CD14-positive monocyte (primary cell): ENCODE measurements around the gene ANO5. TPM values are rescaled to one million over a fixed set of nuclear protein-coding genes. Genes with fewer than 3 reads are reported as not detected.
A peak's percentile ranks its signal among the peaks of the same experiment; 100 is the strongest.

Experiments
- DNase-seq, 3 donors: peaks; one replicate each; pipeline ENCODE4 v3.0.0-alpha.2; 2011 to 2022
- H2AFZ ChIP-seq: 2 replicates; pipeline ENCODE4 v1.6.0; 2012; ENCODE audit warnings: mild to moderate bottlenecking, low read depth, low read length, inconsistent platforms; ENCODE audit not compliant: insufficient read depth, poor library complexity, severe bottlenecking
- H3K27ac ChIP-seq, 2 donors: 1 replicate in 1 of 2; 2 replicates in 1 of 2; pipeline ENCODE4 v1.5.1; 2012 to 2013; ENCODE audit warnings: low read length in 2 of 2, control low read depth in 1 of 2, inconsistent platforms in 1 of 2, low read depth in 1 of 2, mild to moderate bottlenecking in 1 of 2
- H3K27me3 ChIP-seq, 2 donors: one replicate each; pipeline versions ENCODE4 v1.6.0 to v1.6.1; 2011 to 2013; ENCODE audit warnings: low read length in 2 of 2; ENCODE audit not compliant: control insufficient read depth in 2 of 2, insufficient read depth in 2 of 2
- H3K36me3 ChIP-seq, 2 donors: replicated peaks in 1 of 2; 1 replicate in 1 of 2; 2 replicates in 1 of 2; pipeline versions ENCODE4 v1.5.1 to v1.6.1; 2012 to 2013; ENCODE audit warnings: low read length in 2 of 2, control low read depth in 1 of 2, inconsistent platforms in 1 of 2, mild to moderate bottlenecking in 1 of 2; ENCODE audit not compliant: insufficient read depth in 2 of 2, control insufficient read depth in 1 of 2
- H3K4me1 ChIP-seq, 2 donors: 1 replicate in 1 of 2; 2 replicates in 1 of 2; pipeline versions ENCODE4 v1.5.1 to v1.6.1; 2012 to 2013; ENCODE audit warnings: low read length in 2 of 2, control low read depth in 1 of 2, inconsistent platforms in 1 of 2, mild to moderate bottlenecking in 1 of 2, moderate library complexity in 1 of 2; ENCODE audit not compliant: insufficient read depth in 2 of 2, control insufficient read depth in 1 of 2
- H3K4me2 ChIP-seq: replicated peaks from 2 replicates; pipeline ENCODE3; 2012; ENCODE audit warnings: low read length, moderate library complexity, mild to moderate bottlenecking; ENCODE audit not compliant: poor library complexity, severe bottlenecking; ENCODE audit errors: extremely low read depth
- H3K4me3 ChIP-seq, 3 experiments: fragments of 200-600 bp in 1 of 3; sonication (generic) in 1 of 3; replicated peaks in 1 of 3; 1 replicate in 2 of 3; 2 replicates in 1 of 3; pipeline ENCODE4 v1.5.1; 2011 to 2013; ENCODE audit warnings: low read length in 3 of 3, mild to moderate bottlenecking in 3 of 3, control low read depth in 2 of 3, low read depth in 2 of 3, inconsistent platforms in 1 of 3, moderate library complexity in 1 of 3
- H3K79me2 ChIP-seq: 2 replicates; pipeline ENCODE4 v1.6.0; 2012; ENCODE audit warnings: mild to moderate bottlenecking, control low read depth, inconsistent platforms, low read length, moderate library complexity; ENCODE audit not compliant: insufficient read depth
- H3K9ac ChIP-seq: 2 replicates; pipeline ENCODE4 v1.6.0; 2017; ENCODE audit warnings: low read length, mild to moderate bottlenecking; ENCODE audit not compliant: insufficient read depth, poor library complexity, severe bottlenecking
- H3K9me3 ChIP-seq, 2 donors: replicated peaks in 1 of 2; 1 replicate in 1 of 2; 2 replicates in 1 of 2; pipeline versions ENCODE4 v1.5.1 to v1.6.1; 2012 to 2013; ENCODE audit warnings: low read length in 2 of 2, control low read depth in 1 of 2; ENCODE audit not compliant: control insufficient read depth in 1 of 2, insufficient read depth in 1 of 2
- H4K20me1 ChIP-seq: 2 replicates; pipeline ENCODE4 v1.6.0; 2012; ENCODE audit warnings: mild to moderate bottlenecking, low read length, control low read depth, moderate library complexity; ENCODE audit not compliant: insufficient read depth
- H3K27ac Mint-ChIP-seq, 7 donors: one replicate each; pipeline ENCODE4 v1.8.0; 2020; ENCODE audit warnings: mild to moderate bottlenecking in 7 of 7, mixed read lengths in 7 of 7, moderate library complexity in 6 of 7, inconsistent platforms in 2 of 7
- H3K27me3 Mint-ChIP-seq, 3 donors: one replicate each; pipeline ENCODE4 v1.8.0; 2021 to 2022; ENCODE audit warnings: low read depth in 3 of 3, mild to moderate bottlenecking in 3 of 3, mixed read lengths in 3 of 3, moderate library complexity in 3 of 3, inconsistent platforms in 1 of 3
- H3K36me3 Mint-ChIP-seq, 2 donors: one replicate each; pipeline ENCODE4 v1.8.0; 2020; ENCODE audit warnings: mixed read lengths in 2 of 2, inconsistent platforms in 1 of 2, mild to moderate bottlenecking in 1 of 2
- H3K4me1 Mint-ChIP-seq: one replicate; pipeline ENCODE4 v1.8.0; 2020; ENCODE audit warnings: mild to moderate bottlenecking, mixed read lengths
- H3K4me3 Mint-ChIP-seq, 2 donors: one replicate each; pipeline ENCODE4 v1.8.0; 2020; ENCODE audit warnings: mild to moderate bottlenecking in 2 of 2, mixed read lengths in 2 of 2, moderate library complexity in 1 of 2
- H3K9me3 Mint-ChIP-seq, 7 donors: one replicate each; pipeline ENCODE4 v1.8.0; 2020 to 2022; ENCODE audit warnings: mixed read lengths in 7 of 7, mild to moderate bottlenecking in 6 of 7, moderate library complexity in 6 of 7, inconsistent platforms in 2 of 7
- WGBS: methylation state at CpG from one replicate; pipeline ENCODE4 v1.1.5; 2013; ENCODE audit warnings: missing lambda C conversion rate; ENCODE audit not compliant: insufficient coverage; 5-methylcytosine and 5-hydroxymethylcytosine counted together
- intact Hi-C, 2 donors: fragments of 100-400 bp; cut with micrococcal nuclease; formaldehyde crosslinking; loops; one replicate each; pipeline versions ENCODE4 v1.15.0 to v1.15.1; 2023
- polyA plus RNA-seq, 3 donors: library from polyadenylated mRNA; depleted of rRNA in 1 of 3; unstranded in 2 of 3; stranded (reverse) in 1 of 3; fragments of 300-500 nt in 2 of 3; fragments of >200 nt in 1 of 3; fragmentation: Illumina TruSeq in 2 of 3; gene quantifications; 1 replicate in 2 of 3; 2 replicates in 1 of 3; pipeline ENCODE4 v1.2.3, GENCODE V29; 2012 to 2021
- TF ChIP-seq, protein P1 (sequence below): fragments of 200-600 bp; IDR thresholded peaks from one replicate; pipeline ENCODE4 v1.8.0; 2022; ENCODE audit warnings: antibody characterized with exemption, mild to moderate bottlenecking

Gene ANO5
- polyA plus RNA-seq, 3 donors, result 1.0 to 1.4 (median 1.1) TPM

DNA sequence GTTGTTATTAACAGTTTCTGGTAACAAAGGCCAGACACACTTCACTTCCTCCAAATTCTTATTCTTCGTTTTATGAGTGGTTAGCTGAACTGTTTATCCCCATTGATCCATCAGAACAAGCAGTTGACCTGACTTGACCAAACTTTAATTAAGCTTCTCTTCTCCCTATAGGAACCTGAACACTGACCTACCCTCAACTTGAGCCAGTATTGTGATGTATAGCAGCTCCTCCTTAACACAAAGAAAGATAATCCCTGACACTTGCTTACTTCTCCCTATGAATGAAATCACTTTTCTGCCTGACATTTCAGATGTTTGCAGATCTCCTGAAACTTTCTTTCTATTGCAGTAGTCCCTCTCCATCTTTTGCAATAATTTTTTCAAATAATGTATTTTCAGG, 41.9 kb downstream of the ANO5 start:
- no peaks in the 10 kb centered on the region for H3K4me1 ChIP-seq
- Mint-ChIP-seq H3K9me3 (no peaks in the 10 kb centered on the region), H3K4me1 (no peaks in the 10 kb centered on the region), H3K27me3 (no peaks in the 10 kb centered on the region), H3K4me3 (no peak overlapping the region), H3K36me3 (peaks cover 0 to 7% of the 10 kb centered on the region in 2 donors), H3K27ac (no peak overlapping the region)
- WGBS, result no CpG with 5 or more reads among the region's 1 CpG
- intact Hi-C loops, result no loop called here
- H3K9me3 ChIP-seq, result no peaks in the 10 kb centered on the region
- no peak overlapping the region for H3K27ac ChIP-seq
- H3K4me2 ChIP-seq, result no peak overlapping the region
- H3K4me3 ChIP-seq, result no peak overlapping the region
- no peaks in the 10 kb centered on the region for H3K36me3 ChIP-seq
- no peak overlapping the region for H2AFZ ChIP-seq
- no peaks in the 10 kb centered on the region for H3K27me3 ChIP-seq
- no peaks in the 10 kb centered on the region for H4K20me1 ChIP-seq
- TF ChIP-seq, protein P1, sequence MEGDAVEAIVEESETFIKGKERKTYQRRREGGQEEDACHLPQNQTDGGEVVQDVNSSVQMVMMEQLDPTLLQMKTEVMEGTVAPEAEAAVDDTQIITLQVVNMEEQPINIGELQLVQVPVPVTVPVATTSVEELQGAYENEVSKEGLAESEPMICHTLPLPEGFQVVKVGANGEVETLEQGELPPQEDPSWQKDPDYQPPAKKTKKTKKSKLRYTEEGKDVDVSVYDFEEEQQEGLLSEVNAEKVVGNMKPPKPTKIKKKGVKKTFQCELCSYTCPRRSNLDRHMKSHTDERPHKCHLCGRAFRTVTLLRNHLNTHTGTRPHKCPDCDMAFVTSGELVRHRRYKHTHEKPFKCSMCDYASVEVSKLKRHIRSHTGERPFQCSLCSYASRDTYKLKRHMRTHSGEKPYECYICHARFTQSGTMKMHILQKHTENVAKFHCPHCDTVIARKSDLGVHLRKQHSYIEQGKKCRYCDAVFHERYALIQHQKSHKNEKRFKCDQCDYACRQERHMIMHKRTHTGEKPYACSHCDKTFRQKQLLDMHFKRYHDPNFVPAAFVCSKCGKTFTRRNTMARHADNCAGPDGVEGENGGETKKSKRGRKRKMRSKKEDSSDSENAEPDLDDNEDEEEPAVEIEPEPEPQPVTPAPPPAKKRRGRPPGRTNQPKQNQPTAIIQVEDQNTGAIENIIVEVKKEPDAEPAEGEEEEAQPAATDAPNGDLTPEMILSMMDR, result no peak
- DNase-seq, result no peak
- no peak overlapping the region for H3K9ac ChIP-seq
- H3K79me2 ChIP-seq, result no peaks in the 10 kb centered on the region

DNA sequence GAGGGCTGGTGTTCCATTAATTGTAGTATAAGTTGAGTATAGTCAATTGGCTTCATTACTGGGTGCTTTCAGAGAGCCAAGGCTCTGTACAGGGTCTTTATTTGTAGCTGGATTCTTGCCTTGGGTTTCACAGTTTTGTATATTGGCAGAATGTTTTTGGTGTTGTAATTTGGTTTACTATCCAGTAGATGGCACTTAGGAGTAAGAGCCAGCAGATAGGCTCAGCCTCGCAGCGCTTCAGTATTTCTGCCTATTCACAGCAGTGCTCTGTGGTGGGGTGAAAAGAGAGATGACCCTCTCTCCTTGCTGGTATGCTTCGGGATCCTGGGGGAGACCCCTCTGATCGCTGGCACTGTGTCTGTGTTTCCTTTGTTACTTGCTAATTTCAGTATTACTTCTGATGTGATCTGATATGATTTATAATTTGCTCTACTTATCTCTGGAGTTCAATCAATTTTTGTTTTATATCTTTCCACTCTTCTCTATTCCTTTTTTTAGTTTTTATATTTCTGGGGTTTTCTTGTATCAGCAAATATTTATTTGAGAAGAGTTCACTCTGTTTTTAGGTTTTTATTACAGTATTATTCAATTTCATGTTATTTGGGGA, 52.2 kb downstream of the ANO5 start:
- 0% methylated on average over 2 of the region's 4 CpGs for WGBS
- no peak overlapping the region for H3K27ac ChIP-seq
- no peaks in the 10 kb centered on the region for H4K20me1 ChIP-seq
- no peak overlapping the region for H3K9ac ChIP-seq
- H3K36me3 ChIP-seq, result peaks cover 0 to 1% of the 10 kb centered on the region in 2 donors
- no peaks in the 10 kb centered on the region for H3K79me2 ChIP-seq
- H3K4me1 Mint-ChIP-seq, result no peaks in the 10 kb centered on the region
- H2AFZ ChIP-seq, result no peak overlapping the region
- no peak overlapping the region for H3K4me3 Mint-ChIP-seq
- no peak overlapping the region for H3K4me2 ChIP-seq
- no peaks in the 10 kb centered on the region for H3K27me3 ChIP-seq
- H3K9me3 ChIP-seq, result no peaks in the 10 kb centered on the region
- peaks cover 0 to 16% of the 10 kb centered on the region in 2 donors for H3K36me3 Mint-ChIP-seq
- no peaks in the 10 kb centered on the region for H3K9me3 Mint-ChIP-seq
- no peak overlapping the region for H3K4me3 ChIP-seq
- DNase-seq, result peak; percentile 13 to 47 (median 30)
- intact Hi-C loops, result no loop called here
- TF ChIP-seq, protein P1, result peak; percentile 81
- no peaks in the 10 kb centered on the region for H3K4me1 ChIP-seq
- no peak overlapping the region for H3K27ac Mint-ChIP-seq
- H3K27me3 Mint-ChIP-seq, result peaks cover 0 to 2% (median 0%) of the 10 kb centered on the region in 3 donors
